HEK293 (cell line): ENCODE measurements around the gene MARCHF9.

Experiments
- HOXA7 ChIP-seq: sonication (generic); formaldehyde crosslinking; IDR thresholded peaks from 2 replicates; pipeline ENCODE4 v1.8.1; 2022; ENCODE audit warnings: missing genetic modification reagents, borderline replicate concordance
- HOXC10 ChIP-seq: sonication (generic); formaldehyde crosslinking; IDR thresholded peaks from 2 replicates; pipeline ENCODE4 v1.8.1; 2023; ENCODE audit warnings: mild to moderate bottlenecking, missing genetic modification reagents
- ZEB2 ChIP-seq: fragments of 450-650 bp; formaldehyde crosslinking; IDR thresholded peaks from 2 replicates; pipeline ENCODE4 v1.5.1; 2016; ENCODE audit warnings: missing biosample characterization, missing genetic modification characterization
- ZNF510 ChIP-seq: fragments of 450-650 bp; formaldehyde crosslinking; IDR thresholded peaks from 2 replicates; pipeline ENCODE4 v1.5.1; 2018; ENCODE audit warnings: mild to moderate bottlenecking, missing genetic modification characterization, missing biosample characterization; ENCODE audit not compliant: insufficient replicate concordance
- ZNF530 ChIP-seq: fragments of 450-650 bp; formaldehyde crosslinking; IDR thresholded peaks from 2 replicates; pipeline ENCODE4 v1.5.1; 2016; ENCODE audit warnings: low read depth, missing biosample characterization, missing genetic modification characterization
- ZNF792 ChIP-seq: fragments of 450-650 bp; formaldehyde crosslinking; IDR thresholded peaks from 2 replicates; pipeline ENCODE4 v1.5.1; 2016; ENCODE audit warnings: missing biosample characterization, missing genetic modification characterization
- TF ChIP-seq, protein P1 (sequence below): fragments of 450-650 bp; formaldehyde crosslinking; IDR thresholded peaks from 2 replicates; pipeline ENCODE4 v1.5.1; 2016; ENCODE audit warnings: missing biosample characterization, missing genetic modification characterization
- TF ChIP-seq, protein P2 (sequence below): fragments of 450-650 bp; formaldehyde crosslinking; IDR thresholded peaks from 2 replicates; pipeline ENCODE4 v1.5.1; 2016; ENCODE audit warnings: missing biosample characterization, missing genetic modification characterization
- TF ChIP-seq, protein P3 (sequence below): fragments of 450-650 bp; formaldehyde crosslinking; IDR thresholded peaks from 2 replicates; pipeline ENCODE4 v1.5.1; 2016; ENCODE audit warnings: missing biosample characterization, missing genetic modification characterization, low read depth
- TF ChIP-seq, protein P4 (sequence below): fragments of 450-650 bp; formaldehyde crosslinking; IDR thresholded peaks from 2 replicates; pipeline ENCODE4 v1.5.1; 2016; ENCODE audit warnings: missing biosample characterization, missing genetic modification characterization

DNA sequence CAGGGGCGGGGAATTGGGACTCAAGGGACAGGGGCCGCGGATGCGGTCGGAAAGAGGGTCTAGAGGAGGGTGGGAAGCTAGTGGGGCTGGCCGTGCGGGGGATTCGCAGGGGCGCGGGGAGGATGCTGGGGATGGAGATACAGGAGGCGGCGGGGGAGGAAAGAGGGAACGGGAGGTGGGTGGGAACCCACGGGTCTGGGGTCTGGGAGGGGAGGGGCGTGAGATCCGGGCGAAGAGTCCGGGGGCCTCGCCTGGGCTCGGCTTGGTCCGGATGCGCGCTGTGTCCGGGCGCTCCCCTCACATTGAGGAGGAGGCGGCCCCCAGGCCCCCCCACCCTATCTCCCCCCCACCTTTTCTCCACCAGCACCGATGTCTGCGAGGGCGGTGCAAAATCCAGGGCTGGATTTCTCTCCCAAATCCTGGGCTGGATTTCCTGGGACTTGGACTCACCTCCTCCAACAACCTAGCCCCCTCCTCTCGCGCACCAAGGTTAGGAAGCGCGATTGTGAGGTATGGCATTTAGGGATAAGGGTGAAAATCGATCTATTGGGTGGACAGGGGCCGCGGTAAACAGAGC, 16.2 kb upstream of the MARCHF9 start, which contains the start of gene AGAP2:
- TF ChIP-seq, protein P1, sequence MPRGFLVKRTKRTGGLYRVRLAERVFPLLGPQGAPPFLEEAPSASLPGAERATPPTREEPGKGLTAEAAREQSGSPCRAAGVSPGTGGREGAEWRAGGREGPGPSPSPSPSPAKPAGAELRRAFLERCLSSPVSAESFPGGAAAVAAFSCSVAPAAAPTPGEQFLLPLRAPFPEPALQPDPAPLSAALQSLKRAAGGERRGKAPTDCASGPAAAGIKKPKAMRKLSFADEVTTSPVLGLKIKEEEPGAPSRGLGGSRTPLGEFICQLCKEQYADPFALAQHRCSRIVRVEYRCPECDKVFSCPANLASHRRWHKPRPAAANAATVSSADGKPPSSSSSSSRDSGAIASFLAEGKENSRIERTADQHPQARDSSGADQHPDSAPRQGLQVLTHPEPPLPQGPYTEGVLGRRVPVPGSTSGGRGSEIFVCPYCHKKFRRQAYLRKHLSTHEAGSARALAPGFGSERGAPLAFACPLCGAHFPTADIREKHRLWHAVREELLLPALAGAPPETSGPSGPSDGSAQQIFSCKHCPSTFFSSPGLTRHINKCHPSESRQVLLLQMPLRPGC (tag by site-specific recombination) = no peak
- TF ChIP-seq HOXA7 (no peak), ZEB2 (tag by site-specific recombination) (peak; percentile 61; the same call in 1 of the 2 replicates), ZNF792 (tag by site-specific recombination) (no peak), ZNF510 (tag by site-specific recombination) (no peak), ZNF530 (tag by site-specific recombination) (no peak), HOXC10 (CRISPR knock-in tag) (no peak)
- TF ChIP-seq, protein P2, sequence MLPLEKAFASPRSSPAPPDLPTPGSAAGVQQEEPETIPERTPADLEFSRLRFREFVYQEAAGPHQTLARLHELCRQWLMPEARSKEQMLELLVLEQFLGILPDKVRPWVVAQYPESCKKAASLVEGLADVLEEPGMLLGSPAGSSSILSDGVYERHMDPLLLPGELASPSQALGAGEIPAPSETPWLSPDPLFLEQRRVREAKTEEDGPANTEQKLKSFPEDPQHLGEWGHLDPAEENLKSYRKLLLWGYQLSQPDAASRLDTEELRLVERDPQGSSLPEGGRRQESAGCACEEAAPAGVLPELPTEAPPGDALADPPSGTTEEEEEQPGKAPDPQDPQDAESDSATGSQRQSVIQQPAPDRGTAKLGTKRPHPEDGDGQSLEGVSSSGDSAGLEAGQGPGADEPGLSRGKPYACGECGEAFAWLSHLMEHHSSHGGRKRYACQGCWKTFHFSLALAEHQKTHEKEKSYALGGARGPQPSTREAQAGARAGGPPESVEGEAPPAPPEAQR (tag by site-specific recombination) = no peak
- TF ChIP-seq, protein P3, sequence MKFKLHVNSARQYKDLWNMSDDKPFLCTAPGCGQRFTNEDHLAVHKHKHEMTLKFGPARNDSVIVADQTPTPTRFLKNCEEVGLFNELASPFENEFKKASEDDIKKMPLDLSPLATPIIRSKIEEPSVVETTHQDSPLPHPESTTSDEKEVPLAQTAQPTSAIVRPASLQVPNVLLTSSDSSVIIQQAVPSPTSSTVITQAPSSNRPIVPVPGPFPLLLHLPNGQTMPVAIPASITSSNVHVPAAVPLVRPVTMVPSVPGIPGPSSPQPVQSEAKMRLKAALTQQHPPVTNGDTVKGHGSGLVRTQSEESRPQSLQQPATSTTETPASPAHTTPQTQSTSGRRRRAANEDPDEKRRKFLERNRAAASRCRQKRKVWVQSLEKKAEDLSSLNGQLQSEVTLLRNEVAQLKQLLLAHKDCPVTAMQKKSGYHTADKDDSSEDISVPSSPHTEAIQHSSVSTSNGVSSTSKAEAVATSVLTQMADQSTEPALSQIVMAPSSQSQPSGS (tag by site-specific recombination) = no peak
- TF ChIP-seq, protein P4, sequence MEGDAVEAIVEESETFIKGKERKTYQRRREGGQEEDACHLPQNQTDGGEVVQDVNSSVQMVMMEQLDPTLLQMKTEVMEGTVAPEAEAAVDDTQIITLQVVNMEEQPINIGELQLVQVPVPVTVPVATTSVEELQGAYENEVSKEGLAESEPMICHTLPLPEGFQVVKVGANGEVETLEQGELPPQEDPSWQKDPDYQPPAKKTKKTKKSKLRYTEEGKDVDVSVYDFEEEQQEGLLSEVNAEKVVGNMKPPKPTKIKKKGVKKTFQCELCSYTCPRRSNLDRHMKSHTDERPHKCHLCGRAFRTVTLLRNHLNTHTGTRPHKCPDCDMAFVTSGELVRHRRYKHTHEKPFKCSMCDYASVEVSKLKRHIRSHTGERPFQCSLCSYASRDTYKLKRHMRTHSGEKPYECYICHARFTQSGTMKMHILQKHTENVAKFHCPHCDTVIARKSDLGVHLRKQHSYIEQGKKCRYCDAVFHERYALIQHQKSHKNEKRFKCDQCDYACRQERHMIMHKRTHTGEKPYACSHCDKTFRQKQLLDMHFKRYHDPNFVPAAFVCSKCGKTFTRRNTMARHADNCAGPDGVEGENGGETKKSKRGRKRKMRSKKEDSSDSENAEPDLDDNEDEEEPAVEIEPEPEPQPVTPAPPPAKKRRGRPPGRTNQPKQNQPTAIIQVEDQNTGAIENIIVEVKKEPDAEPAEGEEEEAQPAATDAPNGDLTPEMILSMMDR (tag by site-specific recombination) = no peak
